HG02938 (cell line): Measurements from ENCODE around the gene SELENOV.

Source experiments
- ATAC-seq: cut with Tn5 transposase; IDR thresholded peaks from one replicate; pipeline ENCODE4 v1.9.1; 2021; ENCODE audit warnings: mild to moderate bottlenecking, moderate library complexity; ENCODE audit not compliant: unreplicated experiment

SELENOV gene

DNA sequence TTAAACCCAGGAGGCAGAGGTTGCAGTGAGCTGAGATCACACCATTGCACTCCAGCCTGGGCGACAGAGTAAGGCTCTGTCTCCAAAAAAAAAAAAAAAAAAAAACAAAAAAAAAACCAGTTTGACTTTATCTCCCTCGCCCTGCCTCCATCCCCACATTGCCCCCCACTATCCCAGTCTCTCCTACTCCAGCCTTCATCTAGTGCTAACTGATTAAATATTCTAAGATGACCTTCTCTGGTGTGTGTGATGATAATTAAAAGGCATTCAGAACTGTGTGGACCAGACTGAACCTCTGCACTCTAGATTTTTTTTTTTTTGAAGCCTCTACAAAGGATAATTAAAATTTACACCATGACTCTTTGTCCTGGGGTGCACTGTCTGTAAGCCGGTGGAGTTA is 22.2 kb upstream of the SELENOV start:
- ATAC-seq = no peak

DNA sequence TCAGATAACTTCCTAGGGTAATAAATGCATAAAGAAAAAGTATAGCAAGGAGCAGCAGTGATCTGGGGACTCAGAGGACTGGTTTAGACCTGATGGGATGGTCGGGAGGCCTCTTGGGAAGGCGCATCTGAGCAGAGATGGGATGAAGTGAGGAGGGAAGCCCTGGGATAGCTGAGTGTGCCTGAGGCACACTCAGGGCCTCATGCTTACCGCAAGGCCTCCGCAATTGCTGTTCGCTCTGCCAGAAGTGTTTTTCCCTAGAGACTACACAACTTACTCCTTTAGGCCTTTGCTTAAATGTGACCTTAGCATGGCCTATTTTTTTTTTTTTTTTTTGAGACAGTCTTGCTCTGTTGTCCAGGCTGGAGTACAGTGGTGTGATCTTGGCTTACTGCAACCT is 20.3 kb upstream of the SELENOV start:
- no peak for ATAC-seq

DNA sequence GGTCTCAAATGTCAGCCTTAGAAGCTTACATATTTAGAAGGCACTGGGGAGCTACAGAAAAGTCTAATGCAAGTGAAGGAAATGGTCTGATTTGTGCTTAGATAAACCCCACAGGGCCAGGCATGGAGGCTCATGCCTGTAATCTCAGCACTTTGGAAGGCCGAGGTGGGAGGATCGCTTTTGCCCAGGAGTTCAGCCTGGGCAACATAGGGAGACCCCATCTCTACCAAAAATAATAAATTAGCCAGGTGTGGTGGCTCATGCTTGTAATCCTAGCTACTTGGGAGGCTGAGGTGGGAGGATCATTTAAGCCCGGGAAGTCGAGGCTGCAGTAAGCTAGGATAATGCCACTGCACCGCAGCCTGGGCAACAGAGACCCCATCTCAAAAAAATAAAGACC is 18.9 kb upstream of the SELENOV start:
- ATAC-seq = no peak

DNA sequence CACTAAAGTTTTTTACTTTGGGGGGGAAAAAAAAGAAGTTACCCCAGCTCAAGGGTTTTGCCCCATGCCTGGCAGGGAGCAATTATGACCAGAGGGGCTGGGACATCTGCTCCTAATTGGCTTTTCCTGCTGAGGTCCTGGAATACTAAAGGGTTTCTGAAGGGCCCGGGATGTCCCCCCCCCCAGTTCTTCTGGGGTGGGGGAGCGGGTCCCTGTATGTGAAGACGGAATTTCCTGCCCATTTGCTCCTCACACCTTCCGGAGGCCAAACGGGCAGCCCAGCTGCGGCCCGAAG is 17.3 kb upstream of the SELENOV start:
- ATAC-seq = no peak

DNA sequence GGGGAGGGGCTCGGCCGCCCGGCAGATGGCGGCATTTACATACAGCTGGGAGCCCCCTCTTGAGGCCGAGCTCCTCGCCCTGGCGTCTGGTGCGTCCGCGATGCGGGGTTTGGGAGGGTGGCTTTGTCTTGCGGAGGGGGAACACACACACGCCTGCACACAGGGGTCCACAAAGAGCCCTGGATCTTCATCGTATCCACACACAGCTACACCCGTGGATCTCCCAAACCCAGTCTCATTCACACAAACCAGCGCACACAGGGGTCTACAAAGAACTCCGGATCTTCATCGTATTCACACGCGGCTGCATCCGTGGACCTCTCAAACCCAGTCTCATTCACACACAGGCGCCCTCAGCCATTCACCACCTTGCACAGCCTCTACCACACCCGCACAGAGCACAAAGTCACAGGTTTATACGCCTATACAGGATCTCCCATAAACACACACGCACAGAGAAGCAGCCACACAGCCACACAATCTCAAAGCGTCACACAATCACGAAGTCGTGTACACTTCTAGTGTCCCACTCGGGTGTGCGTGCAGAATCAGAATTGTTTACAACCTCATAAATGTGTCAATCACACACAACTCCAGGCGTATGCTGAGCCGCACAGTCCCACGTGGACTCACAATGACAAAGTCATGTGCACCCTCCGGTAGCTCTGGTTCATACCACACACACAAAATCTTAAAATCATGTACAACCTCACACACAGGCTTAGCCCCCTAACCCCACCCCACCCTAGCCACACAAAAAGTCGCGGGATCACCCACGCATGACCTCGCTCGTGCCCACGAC is 16.7 kb upstream of the SELENOV start:
- ATAC-seq = no peak

DNA sequence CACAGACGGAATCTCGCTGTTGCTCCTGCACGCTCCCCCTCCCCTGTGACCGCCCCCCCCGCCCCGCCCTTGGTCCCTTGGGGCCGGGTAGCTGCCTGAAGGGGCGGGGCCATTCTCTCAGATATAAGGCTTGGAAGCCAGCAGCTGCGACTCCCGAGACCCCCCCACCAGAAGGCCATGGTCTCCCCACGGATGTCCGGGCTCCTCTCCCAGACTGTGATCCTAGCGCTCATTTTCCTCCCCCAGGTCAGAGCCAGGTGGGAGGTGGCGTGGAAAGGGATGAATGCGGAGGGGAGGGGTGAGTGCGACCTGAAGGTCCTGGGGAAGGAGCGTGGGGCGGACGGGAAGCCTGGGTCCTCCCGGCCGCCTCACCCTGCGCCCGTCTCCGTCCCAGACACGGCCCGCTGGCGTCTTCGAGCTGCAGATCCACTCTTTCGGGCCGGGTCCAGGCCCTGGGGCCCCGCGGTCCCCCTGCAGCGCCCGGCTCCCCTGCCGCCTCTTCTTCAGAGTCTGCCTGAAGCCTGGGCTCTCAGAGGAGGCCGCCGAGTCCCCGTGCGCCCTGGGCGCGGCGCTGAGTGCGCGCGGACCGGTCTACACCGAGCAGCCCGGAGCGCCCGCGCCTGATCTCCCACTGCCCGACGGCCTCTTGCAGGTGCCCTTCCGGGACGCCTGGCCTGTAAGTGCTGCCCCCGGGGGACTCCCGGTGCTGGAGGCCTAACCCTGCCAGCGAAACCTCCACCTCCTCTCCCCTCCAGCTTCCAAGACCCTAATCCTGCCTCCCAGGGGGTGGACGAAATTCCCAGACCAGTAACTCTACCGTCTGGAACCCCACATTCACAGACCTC is 15.9 kb upstream of the SELENOV start, which contains the start of gene DLL3:
DLL3 (plus strand) TSS at position 150 of the 845 bp plus-strand sequence; CDS start at position 178, 28 bp downstream.
- no peak for ATAC-seq

DNA sequence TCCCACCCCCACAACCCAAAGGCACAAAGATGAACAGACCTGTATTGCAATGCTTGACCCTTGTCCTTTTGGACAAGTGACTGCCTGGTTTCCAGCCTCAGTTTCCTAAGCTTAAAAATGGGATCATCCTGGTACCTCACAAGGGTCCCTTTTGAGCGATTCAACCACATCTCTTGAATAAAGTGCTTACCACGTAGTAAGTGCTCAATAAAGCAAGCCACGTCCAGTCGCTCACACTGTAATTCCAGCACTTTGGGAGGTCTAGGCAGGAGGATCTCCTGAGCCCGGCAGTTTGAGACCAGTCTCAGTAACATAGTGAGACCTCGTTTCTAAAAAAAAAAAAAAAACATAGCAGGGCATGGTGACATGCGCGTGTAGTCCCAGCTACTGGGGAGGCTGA is 15.0 kb upstream of the SELENOV start:
- ATAC-seq = no peak

DNA sequence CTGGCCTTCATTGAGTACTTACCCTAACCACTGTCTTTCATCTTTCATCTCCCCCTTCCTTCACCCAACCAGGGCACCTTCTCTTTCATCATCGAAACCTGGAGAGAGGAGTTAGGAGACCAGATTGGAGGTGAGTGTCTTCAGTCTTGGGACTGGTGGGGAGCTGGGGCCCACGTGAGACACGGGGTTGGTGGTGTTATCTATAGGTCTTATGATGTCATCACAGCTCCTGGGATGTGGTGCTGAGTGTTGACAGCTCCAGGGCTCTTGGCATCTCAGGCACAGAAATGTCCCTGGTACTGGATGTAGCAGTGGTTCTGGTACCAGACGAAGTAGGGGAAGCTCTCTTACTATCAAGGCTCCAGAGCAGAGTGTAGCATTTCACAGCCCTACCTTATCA is 14.4 kb upstream of the SELENOV start:
- ATAC-seq = no peak

DNA sequence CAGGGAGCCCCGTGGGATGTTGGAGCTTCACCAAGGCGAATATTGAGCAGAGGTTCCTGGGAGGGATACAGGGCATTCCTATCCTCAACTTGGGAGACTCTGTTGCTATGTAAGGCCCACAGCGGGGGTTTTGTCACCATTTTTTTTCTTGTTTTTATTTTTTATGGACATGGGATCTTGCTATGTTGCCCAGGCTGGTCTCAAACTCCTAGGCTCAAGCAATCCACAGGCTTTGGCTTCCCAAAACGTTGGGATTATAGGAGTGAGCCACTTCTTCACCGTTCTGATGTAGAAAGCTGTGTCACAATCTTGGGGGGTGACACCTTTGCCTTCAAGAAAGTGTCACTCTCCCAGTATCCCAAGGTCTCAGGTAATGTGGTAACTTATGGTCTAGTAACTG is 13.6 kb upstream of the SELENOV start:
- ATAC-seq = no peak

DNA sequence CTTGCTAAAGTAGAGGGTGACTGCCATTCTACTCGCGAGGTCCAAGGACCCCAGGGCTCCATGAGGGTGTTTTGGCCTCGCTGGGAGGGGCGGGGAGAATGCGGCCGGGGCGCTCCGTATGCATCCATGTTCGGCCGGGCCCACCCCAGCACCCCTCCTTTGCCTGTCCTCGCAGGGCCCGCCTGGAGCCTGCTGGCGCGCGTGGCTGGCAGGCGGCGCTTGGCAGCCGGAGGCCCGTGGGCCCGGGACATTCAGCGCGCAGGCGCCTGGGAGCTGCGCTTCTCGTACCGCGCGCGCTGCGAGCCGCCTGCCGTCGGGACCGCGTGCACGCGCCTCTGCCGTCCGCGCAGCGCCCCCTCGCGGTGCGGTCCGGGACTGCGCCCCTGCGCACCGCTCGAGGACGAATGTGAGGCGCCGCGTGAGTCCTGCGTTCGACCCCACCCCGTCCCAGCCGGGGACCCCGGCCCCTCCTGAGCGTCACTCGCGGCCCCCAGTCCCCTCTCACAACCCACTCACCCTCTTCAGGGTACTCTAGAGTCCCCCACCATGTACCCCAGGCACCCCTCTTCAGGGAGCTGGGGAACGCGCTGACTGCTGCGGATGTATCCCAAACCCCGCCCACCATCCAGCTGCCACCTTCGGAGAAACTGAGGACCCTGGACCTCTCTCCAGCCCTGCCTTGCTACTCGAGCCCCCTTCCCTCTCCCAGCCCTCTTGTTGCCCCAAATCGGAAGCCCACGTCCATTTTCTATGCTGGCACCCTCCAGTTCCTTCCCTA is 12.1 kb upstream of the SELENOV start:
- no peak for ATAC-seq

DNA sequence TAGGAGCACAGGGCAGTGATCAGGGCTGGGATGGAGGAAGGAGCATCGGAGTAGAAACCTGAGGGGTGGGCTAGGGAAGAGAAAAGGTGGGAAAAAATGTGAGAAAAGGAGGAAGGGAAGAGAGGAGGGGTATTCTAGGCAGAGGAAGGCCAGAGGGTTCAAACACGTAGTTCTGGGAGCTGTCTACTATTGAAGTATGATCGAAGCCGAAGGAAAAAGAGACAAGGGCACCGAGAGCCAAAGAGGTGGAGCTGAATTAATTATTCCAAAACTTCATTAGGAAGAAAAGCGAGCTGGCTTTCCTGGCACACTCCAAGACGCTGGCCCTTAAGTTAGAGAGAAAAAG is 8.4 kb upstream of the SELENOV start:
- no peak for ATAC-seq

DNA sequence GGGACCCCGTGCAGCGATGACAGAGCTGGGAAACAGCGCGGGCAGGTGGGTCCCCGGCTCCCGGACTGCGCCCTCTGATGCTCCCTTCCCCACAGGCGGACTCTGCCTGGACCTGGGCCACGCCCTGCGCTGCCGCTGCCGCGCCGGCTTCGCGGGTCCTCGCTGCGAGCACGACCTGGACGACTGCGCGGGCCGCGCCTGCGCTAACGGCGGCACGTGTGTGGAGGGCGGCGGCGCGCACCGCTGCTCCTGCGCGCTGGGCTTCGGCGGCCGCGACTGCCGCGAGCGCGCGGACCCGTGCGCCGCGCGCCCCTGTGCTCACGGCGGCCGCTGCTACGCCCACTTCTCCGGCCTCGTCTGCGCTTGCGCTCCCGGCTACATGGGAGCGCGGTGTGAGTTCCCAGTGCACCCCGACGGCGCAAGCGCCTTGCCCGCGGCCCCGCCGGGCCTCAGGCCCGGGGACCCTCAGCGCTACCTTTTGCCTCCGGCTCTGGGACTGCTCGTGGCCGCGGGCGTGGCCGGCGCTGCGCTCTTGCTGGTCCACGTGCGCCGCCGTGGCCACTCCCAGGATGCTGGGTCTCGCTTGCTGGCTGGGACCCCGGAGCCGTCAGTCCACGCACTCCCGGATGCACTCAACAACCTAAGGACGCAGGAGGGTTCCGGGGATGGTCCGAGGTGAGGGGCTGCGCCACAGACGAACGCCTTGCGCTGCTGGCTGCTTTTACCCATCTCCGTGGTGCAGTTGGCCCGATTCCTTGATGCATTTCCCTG is 7.8 kb upstream of the SELENOV start:
- ATAC-seq = no peak

DNA sequence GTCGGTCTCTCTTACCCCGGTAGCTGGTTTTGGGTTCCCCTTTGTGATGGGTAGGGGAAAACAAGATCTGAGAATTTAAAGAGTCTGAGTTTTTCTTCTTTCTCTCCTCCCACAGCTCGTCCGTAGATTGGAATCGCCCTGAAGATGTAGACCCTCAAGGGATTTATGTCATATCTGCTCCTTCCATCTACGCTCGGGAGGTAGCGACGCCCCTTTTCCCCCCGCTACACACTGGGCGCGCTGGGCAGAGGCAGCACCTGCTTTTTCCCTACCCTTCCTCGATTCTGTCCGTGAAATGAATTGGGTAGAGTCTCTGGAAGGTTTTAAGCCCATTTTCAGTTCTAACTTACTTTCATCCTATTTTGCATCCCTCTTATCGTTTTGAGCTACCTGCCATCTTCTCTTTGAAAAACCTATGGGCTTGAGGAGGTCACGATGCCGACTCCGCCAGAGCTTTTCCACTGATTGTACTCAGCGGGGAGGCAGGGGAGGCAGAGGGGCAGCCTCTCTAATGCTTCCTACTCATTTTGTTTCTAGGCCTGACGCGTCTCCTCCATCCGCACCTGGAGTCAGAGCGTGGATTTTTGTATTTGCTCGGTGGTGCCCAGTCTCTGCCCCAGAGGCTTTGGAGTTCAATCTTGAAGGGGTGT is 7.1 kb upstream of the SELENOV start:
- no peak for ATAC-seq

DNA sequence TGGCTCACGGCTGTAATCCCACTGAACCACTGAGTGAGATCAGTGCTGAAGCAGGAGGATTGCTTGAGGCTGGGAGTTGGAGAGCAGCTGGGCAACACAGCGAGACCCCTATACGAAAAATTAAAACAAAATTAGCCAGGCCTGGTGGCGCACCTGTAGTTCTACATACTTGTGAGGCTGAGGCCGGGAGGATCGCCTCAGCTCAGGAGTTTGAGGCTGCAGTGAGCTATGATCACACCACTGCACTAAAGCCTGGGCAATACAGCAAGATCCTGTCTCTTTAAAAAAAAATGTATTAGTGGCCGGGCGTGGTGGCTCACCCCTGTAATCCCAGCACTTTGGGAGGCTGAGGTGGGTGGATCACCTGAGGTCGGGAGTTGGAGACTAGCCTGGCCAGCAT is 6.3 kb upstream of the SELENOV start:
- ATAC-seq = no peak

DNA sequence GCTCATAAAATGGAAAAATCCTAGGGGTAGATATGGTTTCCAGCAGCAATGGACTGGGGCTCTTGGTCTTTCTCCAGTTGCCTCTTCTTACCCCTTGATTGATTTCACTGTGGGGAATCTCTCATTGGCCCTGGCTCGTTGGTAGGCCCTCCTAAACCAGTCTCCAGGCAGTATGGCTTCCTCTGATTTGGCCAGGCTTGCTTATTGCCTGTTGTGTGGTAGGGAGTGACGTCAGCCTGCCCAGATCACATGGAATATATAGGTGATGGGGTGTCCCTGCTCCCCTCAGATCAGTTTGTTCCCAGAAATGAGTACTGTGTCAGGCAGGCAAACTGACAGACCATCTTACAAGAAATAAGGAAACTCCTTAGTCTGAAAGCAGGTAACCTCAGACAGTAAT is 5.7 kb upstream of the SELENOV start:
- ATAC-seq = no peak

DNA sequence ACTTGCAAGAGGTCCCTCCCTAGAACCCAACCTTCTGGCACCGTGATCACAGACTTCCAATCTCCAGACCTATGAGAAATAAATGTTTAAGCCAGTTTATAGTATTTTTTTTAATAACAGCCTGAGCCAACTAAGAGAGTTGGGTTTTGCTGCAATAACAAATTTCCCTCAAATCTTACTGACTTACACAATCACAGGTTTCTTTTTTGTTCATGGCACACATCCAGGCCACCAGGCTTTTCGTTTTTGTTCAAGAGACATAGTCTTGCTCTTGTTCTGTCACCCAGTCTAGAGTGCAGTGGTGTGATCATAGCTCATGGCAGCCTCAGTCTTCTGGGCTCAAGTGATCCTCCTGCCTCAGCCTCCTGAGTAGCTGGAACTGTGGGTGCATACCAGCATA is 2.0 kb upstream of the SELENOV start:
- no peak for ATAC-seq

DNA sequence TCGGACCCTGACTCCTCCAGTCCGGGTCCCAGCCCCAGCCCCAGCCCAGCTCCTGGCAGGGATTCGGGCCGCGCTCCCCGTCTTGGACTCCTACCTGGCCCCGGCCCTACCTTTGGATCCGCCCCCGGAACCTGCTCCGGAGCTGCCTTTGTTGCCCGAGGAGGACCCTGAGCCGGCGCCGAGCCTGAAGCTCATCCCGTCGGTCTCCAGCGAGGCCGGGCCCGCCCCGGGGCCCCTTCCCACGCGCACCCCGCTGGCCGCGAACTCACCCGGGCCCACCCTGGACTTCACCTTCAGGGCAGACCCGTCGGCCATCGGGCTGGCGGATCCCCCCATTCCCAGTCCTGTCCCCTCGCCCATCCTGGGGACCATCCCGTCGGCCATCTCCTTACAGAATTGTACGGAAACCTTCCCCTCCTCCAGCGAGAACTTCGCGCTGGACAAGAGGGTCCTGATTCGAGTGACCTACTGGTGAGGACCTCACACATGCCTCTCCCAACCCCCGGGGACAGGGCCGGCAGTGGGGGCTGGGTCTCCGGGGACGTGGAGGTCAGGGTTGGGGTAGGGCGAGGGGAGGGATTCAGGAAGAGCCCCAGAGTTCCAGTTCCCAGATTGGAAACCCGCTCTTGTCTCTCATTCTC is 732 bp downstream of the SELENOV start:
- no peak for ATAC-seq

DNA sequence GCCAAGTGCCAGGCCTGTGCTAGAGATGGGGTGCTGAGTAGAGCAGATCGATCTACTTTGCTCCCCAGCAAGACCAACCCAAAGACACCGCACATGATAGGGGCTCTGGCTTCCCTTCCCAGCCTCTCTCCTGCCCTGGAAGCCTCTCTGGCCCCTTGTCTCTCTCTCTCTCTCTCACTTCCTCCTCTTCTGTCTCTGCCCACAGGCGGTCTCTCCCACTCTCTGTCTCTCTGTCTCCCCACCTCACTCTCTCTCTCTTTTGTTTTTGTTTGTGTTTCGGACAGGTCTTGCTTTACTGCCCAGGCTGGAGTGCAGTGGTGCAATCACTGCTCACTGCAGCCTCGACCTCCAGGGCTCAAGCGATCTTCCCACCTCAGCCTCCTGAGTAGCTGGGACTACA is 1.3 kb downstream of the SELENOV start:
- no peak for ATAC-seq

DNA sequence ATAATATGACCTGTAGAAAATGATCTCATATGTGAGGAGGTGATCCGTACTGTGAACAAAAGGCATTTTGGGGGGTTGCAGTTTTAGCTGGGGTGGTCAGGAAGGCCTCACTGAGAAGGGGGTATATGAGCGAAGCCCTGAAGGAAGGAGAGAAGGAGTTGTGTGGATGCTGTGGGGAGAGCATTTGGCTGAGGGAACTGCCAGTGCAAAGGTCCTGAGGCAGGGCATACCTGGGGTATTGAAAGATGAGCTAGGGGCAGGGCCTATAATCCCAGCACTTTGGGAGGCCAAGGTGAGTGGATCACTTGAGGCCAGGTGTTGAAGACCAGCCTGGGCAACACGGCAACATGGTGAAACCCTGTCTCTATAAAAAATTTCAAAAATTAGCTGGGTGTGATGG is 2.5 kb downstream of the SELENOV start:
- ATAC-seq = no peak

DNA sequence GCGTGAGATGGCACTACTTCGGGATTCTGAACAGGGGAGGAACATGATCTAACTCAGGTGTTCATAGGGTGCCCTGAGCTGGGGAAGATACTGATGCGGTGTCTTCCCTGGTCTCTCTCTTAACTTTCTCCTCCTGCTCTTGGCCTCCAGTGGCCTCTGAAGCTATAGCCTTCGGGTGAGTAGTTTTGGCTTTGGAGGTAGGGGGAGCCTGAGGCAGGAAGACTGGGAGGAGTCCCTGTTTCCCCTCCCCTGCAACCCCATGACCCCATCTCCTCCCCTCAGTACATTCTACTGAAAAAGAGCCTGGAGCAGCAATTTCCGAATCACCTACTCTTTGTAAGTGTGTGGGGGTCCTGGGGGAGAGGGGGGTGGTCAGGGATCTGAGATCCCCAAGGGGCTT is 3.5 kb downstream of the SELENOV start:
- no peak for ATAC-seq
